Left lung (tissue), 10 donors: ENCODE results near the gene CYP27C1. TPM values are rescaled to one million over a fixed set of nuclear protein-coding genes. Genes with fewer than 3 reads are reported as not detected.

Source experiments
- ATAC-seq: fragments of 200-7000 bp; cut with Tn5 transposase; one replicate; pipeline ENCODE4 v1.9.1; 2020; ENCODE audit warnings: moderate library complexity
- DNase-seq, 4 donors: peaks; one replicate each; pipeline ENCODE4 v3.0.0-alpha.2; 2013 to 2020
- H3K27ac ChIP-seq, 2 donors: fragments of 200-600 bp; sonication (generic) in 1 of 2; one replicate each; pipeline versions ENCODE4 v1.5.0 to v1.8.0; 2020 to 2021
- H3K27me3 ChIP-seq, 2 donors: fragments of 200-600 bp; sonication (generic) in 1 of 2; one replicate each; pipeline versions ENCODE4 v1.5.0 to v1.8.0; 2020 to 2021
- H3K36me3 ChIP-seq, 2 donors: fragments of 200-600 bp; sonication (generic) in 1 of 2; one replicate each; pipeline versions ENCODE4 v1.5.0 to v1.8.0; 2020 to 2021
- H3K4me1 ChIP-seq, 2 donors: fragments of 200-600 bp; one replicate each; pipeline ENCODE4 v1.8.0; 2021
- H3K4me3 ChIP-seq, 2 donors: fragments of 200-600 bp; sonication (generic) in 1 of 2; one replicate each; pipeline versions ENCODE4 v1.5.0 to v1.8.0; 2020 to 2021; ENCODE audit warnings: mild to moderate bottlenecking in 1 of 2
- H3K9me3 ChIP-seq, 2 donors: fragments of 200-600 bp; sonication (generic) in 1 of 2; one replicate each; pipeline versions ENCODE4 v1.5.0 to v1.8.0; 2020 to 2021
- intact Hi-C, 2 donors: fragments of 100-400 bp; cut with DNase I; formaldehyde crosslinking; loops; one replicate each; pipeline versions ENCODE4 v1.11.2 to v1.14.2; 2022
- polyA plus RNA-seq, 6 donors: library from polyadenylated mRNA; unstranded; fragments of 120-200 nt; gene quantifications; one replicate each; pipeline ENCODE4 v1.2.1, GENCODE V29; 2013; ENCODE audit not compliant: insufficient read length in 6 of 6
- total RNA-seq, 2 donors: library from RNA; stranded (reverse); fragmentation: NEBNext Ultra II Directional; extraction: Animal tissue kit (Norgen Biotek cat#: 25700); gene quantifications; one replicate each; pipeline ENCODE4 v1.2.1, GENCODE V29; 2021
- TF ChIP-seq, protein P1 (sequence below), 2 donors: fragments of 200-600 bp; sonication (generic) in 1 of 2; IDR thresholded peaks; one replicate each; pipeline versions ENCODE4 v1.5.0 to v1.8.0; 2021; ENCODE audit warnings: antibody characterized with exemption in 2 of 2
- donor health status: DM: no; HTN: yes; CAD: no.
- donor health status: DM: no; HTN: no; CAD: no.

The CYP27C1 gene
- total and polyA plus RNA-seq, 8 donors = 0.10 to 13.2 (median 10.4) TPM

DNA sequence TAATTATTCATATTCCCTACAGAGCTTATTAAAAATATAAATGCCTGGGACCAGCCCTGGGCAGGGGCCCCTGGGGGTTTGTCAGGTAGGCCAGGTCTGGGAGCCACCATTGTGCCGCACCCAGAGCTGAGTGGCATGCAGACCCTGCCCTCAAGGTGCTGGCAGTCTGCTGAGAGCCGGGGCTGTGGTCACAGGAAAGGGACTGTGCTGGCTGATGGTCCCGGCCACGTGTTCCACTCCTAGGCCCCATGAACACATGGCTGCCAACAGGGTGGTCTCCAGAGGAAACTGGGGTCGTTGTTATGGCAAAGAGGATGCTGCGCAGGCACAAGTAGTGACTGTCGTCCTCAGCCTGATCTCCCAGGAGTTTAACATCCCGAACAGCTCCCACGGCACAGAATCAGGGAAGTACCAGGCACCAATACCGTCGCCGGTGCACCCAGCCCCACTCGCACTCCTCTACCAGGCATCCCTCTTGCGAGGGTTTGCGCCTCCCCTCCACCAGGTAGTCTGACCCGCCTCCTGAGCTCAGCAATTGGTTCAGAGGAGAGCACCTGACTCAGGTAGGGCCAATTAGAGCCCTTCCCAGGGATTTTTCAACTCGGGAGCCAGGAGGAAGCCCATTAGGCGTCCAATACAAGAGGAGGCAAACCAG lies 73.9 kb downstream of the CYP27C1 start:
- ATAC-seq = no peak
- Histone ChIP-seq H3K4me1 (no peaks in the 10 kb centered on the region), H3K9me3 (no peaks in the 10 kb centered on the region), H3K27ac (no peak overlapping the region), H3K27me3 (no peaks in the 10 kb centered on the region), H3K36me3 (no peaks in the 10 kb centered on the region), H3K4me3 (no peak overlapping the region)
- peak in 1 of 4 donors; percentile 63 for DNase-seq
- intact Hi-C loops = no loop called here
- TF ChIP-seq, protein P1, sequence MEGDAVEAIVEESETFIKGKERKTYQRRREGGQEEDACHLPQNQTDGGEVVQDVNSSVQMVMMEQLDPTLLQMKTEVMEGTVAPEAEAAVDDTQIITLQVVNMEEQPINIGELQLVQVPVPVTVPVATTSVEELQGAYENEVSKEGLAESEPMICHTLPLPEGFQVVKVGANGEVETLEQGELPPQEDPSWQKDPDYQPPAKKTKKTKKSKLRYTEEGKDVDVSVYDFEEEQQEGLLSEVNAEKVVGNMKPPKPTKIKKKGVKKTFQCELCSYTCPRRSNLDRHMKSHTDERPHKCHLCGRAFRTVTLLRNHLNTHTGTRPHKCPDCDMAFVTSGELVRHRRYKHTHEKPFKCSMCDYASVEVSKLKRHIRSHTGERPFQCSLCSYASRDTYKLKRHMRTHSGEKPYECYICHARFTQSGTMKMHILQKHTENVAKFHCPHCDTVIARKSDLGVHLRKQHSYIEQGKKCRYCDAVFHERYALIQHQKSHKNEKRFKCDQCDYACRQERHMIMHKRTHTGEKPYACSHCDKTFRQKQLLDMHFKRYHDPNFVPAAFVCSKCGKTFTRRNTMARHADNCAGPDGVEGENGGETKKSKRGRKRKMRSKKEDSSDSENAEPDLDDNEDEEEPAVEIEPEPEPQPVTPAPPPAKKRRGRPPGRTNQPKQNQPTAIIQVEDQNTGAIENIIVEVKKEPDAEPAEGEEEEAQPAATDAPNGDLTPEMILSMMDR (IDR thresholded peaks at IDR 0.05) = no peak

DNA sequence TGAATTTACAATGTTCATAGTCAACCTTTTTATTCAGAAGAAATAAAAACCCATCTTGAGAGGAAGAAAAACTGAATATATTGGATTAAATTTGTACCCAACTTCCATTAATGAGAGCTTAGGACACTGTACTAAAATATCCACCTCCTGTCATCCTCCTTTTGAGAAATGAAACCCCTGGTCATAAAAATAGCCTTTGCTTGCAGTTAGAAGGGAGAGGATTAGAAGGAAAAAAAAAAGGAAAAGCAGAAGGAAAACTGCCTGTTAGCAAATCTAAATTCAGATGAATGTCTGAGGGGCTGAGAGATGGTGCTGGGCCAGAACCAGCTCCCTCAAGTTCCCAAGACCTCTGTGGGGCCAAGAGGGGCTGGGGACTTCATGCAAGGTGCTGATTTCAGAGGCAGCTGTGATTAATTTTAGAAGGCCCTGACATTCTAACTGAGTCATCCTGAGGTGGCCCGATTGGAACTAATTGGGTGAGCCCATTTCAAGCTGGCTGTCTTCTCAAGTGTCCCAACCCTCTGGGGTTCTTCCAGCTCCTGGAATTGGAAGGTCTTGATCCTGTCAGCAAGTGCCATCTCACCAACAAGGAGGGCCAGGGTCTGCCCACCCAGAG lies 74.7 kb downstream of the CYP27C1 start:
- no peak for ATAC-seq

DNA sequence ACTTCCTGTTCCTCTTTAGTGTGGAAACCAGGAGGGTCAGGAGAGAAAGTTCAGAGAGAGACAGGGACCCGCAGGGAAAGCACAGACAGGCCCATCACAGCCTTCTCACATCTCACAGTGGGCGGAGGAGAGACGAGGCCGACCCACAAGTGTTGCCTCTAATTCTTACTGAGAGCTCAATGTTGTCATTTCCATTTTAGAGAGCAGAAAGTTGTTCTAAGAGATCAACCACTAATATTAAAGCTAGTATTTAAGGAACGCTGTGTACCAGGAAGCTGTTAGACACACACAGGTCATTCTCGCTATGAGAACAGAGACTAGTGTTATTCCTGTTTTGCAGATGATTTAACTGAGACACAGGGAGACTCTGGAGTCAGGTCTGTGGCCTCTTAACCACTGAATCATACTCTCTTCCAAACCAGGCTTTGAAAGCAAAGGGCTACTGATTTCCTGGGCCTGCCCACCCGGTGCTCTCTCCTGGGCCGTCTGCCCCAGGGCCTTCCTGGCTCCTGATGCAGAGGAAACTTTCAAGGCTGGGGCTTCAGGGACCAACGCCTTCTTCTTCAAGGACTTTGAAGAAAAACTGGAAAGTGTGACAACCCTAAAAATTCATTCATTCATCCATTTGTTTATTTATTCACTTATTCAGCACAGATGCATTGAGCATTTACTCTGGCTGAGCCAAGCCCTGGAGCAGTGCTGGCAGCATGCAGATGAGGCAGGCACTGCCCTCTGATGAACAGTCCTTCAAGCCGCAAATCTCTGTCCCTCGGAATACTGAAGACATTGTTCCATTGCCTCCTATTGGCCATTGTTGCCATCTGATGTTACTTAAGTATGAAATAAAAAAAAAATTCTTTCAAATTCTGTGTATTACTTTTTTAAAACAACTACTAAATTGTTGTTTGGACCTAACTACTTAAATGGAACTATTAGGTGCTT lies 76.0 kb downstream of the CYP27C1 start:
- no peak overlapping the region for H3K27ac ChIP-seq
- peak; percentile 16 for ATAC-seq
- intact Hi-C loops = no loop called here
- TF ChIP-seq, protein P1 (IDR thresholded peaks at IDR 0.05) = no peak
- H3K4me3 ChIP-seq = no peak overlapping the region
- DNase-seq = no peak
- no peaks in the 10 kb centered on the region for H3K36me3 ChIP-seq
- H3K4me1 ChIP-seq = no peaks in the 10 kb centered on the region
- no peaks in the 10 kb centered on the region for H3K27me3 ChIP-seq
- peaks cover 0 to under 1% of the 10 kb centered on the region in 2 donors for H3K9me3 ChIP-seq

More for the DNA sequence above, 74.7 kb downstream of the CYP27C1 start:
- TF ChIP-seq, protein P1 (IDR thresholded peaks at IDR 0.05) = no peak
- Histone ChIP-seq H3K9me3 (no peaks in the 10 kb centered on the region), H3K36me3 (no peaks in the 10 kb centered on the region), H3K27ac (no peak overlapping the region), H3K27me3 (no peaks in the 10 kb centered on the region), H3K4me1 (no peaks in the 10 kb centered on the region), H3K4me3 (no peak overlapping the region)
- no peak for DNase-seq
- intact Hi-C loops = no loop called here

DNA sequence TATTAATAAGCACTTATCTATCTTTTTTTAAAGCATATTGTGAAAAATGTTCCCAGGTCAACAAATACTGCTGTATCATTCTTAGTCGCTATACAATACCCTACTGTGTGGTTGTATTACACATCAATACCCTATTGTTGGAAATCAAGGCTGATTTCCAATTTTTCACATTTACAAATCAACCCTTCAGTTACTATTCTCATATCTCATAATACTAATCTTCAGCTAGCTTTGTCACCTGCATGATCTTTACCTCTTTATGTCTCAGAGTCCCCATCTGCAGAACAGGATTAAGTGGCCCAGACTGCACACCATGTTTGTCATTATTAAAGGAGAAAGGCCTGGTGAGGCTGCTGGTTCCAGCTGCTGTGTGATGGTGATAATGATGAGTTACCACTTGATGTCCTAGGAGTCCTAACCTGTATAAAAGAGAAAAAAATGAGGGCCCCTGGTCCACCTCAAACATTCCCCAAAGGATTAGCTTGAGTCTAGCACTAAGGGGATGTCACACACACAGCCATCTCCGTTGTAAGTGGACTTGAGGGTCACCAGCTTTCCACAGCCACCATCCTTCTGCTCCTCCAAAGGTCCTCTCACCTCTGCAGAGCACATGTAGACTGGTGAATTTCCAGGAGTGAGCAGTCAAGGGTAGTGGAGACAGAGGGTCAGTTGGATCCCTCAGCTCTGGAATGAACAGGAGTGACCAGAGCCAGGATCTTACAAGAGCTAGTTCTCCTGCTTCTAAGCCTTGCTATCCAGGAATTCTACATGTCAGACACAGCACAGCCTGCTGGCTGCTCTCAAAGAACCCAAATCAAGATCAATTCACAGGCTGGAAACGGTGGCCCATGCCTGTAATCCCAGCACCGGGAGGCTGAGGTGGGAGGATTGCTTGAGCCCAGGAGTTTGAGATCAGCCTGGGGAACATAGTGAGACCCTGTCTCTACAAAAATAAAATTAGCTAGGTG lies 77.2 kb downstream of the CYP27C1 start:
- Histone ChIP-seq H3K4me3 (no peak overlapping the region), H3K4me1 (no peaks in the 10 kb centered on the region), H3K9me3 (peaks cover 0 to 2% of the 10 kb centered on the region in 2 donors), H3K36me3 (no peaks in the 10 kb centered on the region), H3K27me3 (no peaks in the 10 kb centered on the region), H3K27ac (no peak overlapping the region)
- intact Hi-C loops = no loop called here
- ATAC-seq (no peak), DNase-seq (no peak)
- TF ChIP-seq, protein P1 (IDR thresholded peaks at IDR 0.05) = no peak
